Hepatocyte (in vitro differentiated cells): ENCODE measurements around the gene ANKRD40CL.

ENCODE experiments used
- CTCF ChIP-seq: fragments of 200-600 bp; sonication (generic); IDR thresholded peaks from 2 replicates; pipeline ENCODE4 v1.5.1; 2016; ENCODE audit warnings: antibody characterized with exemption, mild to moderate bottlenecking; ENCODE audit not compliant: poor library complexity
- EZH2 ChIP-seq: fragments of 200-600 bp; sonication (generic); IDR thresholded peaks from 2 replicates; pipeline ENCODE4 v1.6.1; 2016; ENCODE audit warnings: antibody characterized with exemption, mild to moderate bottlenecking, borderline replicate concordance
- EZH2phosphoT487 ChIP-seq: fragments of 200-600 bp; sonication (generic); IDR thresholded peaks from one replicate; pipeline ENCODE4 v1.6.1; 2018; ENCODE audit warnings: antibody characterized with exemption, mild to moderate bottlenecking, low read depth, moderate library complexity; ENCODE audit not compliant: unreplicated experiment, severe bottlenecking

GRCh38 chr17:50783905-50784304, 16.6 kb upstream of the ANKRD40CL start:
- TF ChIP-seq CTCF (no peak), EZH2 (no peak), EZH2phosphoT487 (no peak)
